Measurements from ENCODE around the gene TMCO6. TPM values are rescaled to one million over a fixed set of nuclear protein-coding genes. Genes with fewer than 3 reads are reported as not detected.

TMCO6 gene
- total and polyA plus RNA-seq, 9 of the 15 experiments (the other 6 are each of a cell fraction or from before 2014, with no cell fraction given), result 3.4 to 46.4 (median 16.7) TPM

GRCh38 chr5:140690941-140691924, 52.0 kb downstream of the TMCO6 start, which contains the start of the genes HARS1 and HARS2 (continued):
- TF ChIP-seq ESRRB (CRISPR knock-in tag; IDR thresholded peaks at IDR 0.05; ENCODE audit: borderline replicate concordance), result no peak
- no peak for TF ChIP-seq HIVEP1 (CRISPR knock-in tag; IDR thresholded peaks at IDR 0.05)
- peak; percentile 48 for TF ChIP-seq CCNT2 (IDR thresholded peaks at IDR 0.05; ENCODE audit: borderline replicate concordance, extremely low read depth, insufficient read length, low read depth, low read length)
- peak; percentile 69; the same call in 1 of the 2 replicates for TF ChIP-seq PKNOX1 (IDR thresholded peaks at IDR 0.05)
- TF ChIP-seq KDM5B (IDR thresholded peaks at IDR 0.05; ENCODE audit: insufficient replicate concordance, low read depth, low read length), result peak; percentile 74
- TF ChIP-seq ZNF589 (CRISPR knock-in tag; IDR thresholded peaks at IDR 0.05; ENCODE audit: low read depth), result no peak
- peak; percentile 49; the same call in 1 of the 2 replicates for TF ChIP-seq ZZZ3 (IDR thresholded peaks at IDR 0.05)
- TF ChIP-seq LEF1 (IDR thresholded peaks at IDR 0.05), result peak; percentile 12; the same call in 1 of the 2 replicates
- peak; percentile 95 for TF ChIP-seq POLR2B (IDR thresholded peaks at IDR 0.05; ENCODE audit: low read depth, partially characterized antibody)
- TF ChIP-seq NFRKB (IDR thresholded peaks at IDR 0.05; ENCODE audit: low read depth), result peak; percentile 80
- TF ChIP-seq MYC (IDR thresholded peaks at IDR 0.05; ENCODE audit: low read depth, low read length), result peak; percentile 90
- no peak for TF ChIP-seq MYC (CRISPR knock-in tag; IDR thresholded peaks at IDR 0.05; ENCODE audit: borderline replicate concordance, low read depth)
- no peak; the same call in 1 of the 2 replicates for TF ChIP-seq E2F4 (CRISPR knock-in tag; IDR thresholded peaks at IDR 0.05; ENCODE audit: low read depth)
- TF ChIP-seq PYGO2 (tag; IDR thresholded peaks at IDR 0.05), result no peak
- TF ChIP-seq BCLAF1 (IDR thresholded peaks at IDR 0.05; ENCODE audit: borderline replicate concordance in 1 of 2, control insufficient read depth in 1 of 2, low read depth in 2 of 2, low read length in 1 of 2), result peak in 1 of 2 experiments; percentile 82; a peak in 2 of 4 replicates
- no peak; the same call in 1 of the 2 replicates for TF ChIP-seq SAFB (IDR thresholded peaks at IDR 0.05; ENCODE audit: borderline replicate concordance, low read depth, low read length)
- no peak for TF ChIP-seq JUNB (CRISPR knock-in tag; conservative IDR thresholded peaks at IDR 0.05)
- TF ChIP-seq NR2C2 (CRISPR knock-in tag; IDR thresholded peaks at IDR 0.05), result peak; percentile 35; the same call in 1 of the 2 replicates
- TF ChIP-seq NR2C2 (tag; IDR thresholded peaks at IDR 0.05), result peak; percentile 94

Measured in K562 (cell line).